ENCODE measurements around the gene ZNF778. TPM values are rescaled to one million over a fixed set of nuclear protein-coding genes. Genes with fewer than 3 reads are reported as not detected.

The ZNF778 gene
- 10 to 100 TPM in 1 of 2 donors, 1 to 10 TPM in 1; 7.5 to 23.3 TPM for total RNA-seq

- DNase-seq (ENCODE audit: low spot score) = peak; percentile 87
- Mint-ChIP-seq H3K9me3 (no peaks in the 10 kb centered on the region), H3K4me1 (ENCODE audit: low read depth in 2 of 2) (peaks cover 23 to 28% of the 10 kb centered on the region in 2 donors), H3K36me3 (peaks cover 11% of the 10 kb centered on the region), H3K27ac (peak within 1 kb of the TSS; percentile 92 to 95), H3K27me3 (no peaks in the 10 kb centered on the region), H3K4me3 (peak within 1 kb of the TSS; percentile 92)
- peak; percentile 94 to 96 for ATAC-seq
Observed at GRCh38 chr16:89217388-89218191, at the start of gene ZNF778. ZNF778 (plus strand) TSS chr16:89217703; CDS start chr16:89221128, 3,425 bp downstream.

- no peaks in the 10 kb centered on the region for H3K9me3 Mint-ChIP-seq
- H3K36me3 Mint-ChIP-seq = no peaks in the 10 kb centered on the region
- DNase-seq (ENCODE audit: low spot score) = no peak
Observed at GRCh38 chr16:89168381-89169189, 48.9 kb upstream of the ZNF778 start.

DNA sequence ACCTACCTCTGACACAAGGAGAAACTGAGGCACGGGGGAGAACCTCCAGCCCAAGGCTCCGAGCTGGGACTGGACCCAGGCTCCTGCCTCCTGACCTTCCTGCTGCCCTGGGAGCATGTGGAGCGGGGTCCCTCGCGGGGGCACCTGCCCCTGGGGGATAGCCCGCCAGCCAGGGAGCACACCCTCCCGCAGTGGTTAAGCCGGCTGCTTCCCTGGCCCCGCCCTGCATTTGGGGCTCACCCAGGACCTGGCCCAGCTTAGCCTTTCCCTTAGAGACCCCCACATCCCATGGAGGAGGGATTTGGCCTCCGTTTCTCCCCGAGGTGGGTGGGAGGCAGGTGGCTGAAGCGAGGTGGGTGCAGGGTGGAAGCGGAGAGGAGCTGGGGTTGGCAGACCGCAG lies 47.7 kb upstream of the ZNF778 start:
- ATAC-seq (no peak), DNase-seq (ENCODE audit: low spot score) (no peak)
- Mint-ChIP-seq H3K27ac (no peak overlapping the region), H3K27me3 (peaks cover 0 to 5% of the 10 kb centered on the region in 2 donors), H3K4me1 (ENCODE audit: low read depth in 2 of 2) (peaks cover 6 to 8% of the 10 kb centered on the region in 2 donors), H3K36me3 (no peaks in the 10 kb centered on the region), H3K4me3 (no peak overlapping the region), H3K9me3 (no peaks in the 10 kb centered on the region)

More at GRCh38 chr16:89168381-89169189, 48.9 kb upstream of the ZNF778 start:
- peaks cover 6 to 8% of the 10 kb centered on the region in 2 donors for H3K4me1 Mint-ChIP-seq (ENCODE audit: low read depth in 2 of 2)
- no peak overlapping the region for H3K4me3 Mint-ChIP-seq
- no peak for ATAC-seq
- peaks cover 0 to 5% of the 10 kb centered on the region in 2 donors for H3K27me3 Mint-ChIP-seq
- H3K27ac Mint-ChIP-seq = no peak overlapping the region

DNA sequence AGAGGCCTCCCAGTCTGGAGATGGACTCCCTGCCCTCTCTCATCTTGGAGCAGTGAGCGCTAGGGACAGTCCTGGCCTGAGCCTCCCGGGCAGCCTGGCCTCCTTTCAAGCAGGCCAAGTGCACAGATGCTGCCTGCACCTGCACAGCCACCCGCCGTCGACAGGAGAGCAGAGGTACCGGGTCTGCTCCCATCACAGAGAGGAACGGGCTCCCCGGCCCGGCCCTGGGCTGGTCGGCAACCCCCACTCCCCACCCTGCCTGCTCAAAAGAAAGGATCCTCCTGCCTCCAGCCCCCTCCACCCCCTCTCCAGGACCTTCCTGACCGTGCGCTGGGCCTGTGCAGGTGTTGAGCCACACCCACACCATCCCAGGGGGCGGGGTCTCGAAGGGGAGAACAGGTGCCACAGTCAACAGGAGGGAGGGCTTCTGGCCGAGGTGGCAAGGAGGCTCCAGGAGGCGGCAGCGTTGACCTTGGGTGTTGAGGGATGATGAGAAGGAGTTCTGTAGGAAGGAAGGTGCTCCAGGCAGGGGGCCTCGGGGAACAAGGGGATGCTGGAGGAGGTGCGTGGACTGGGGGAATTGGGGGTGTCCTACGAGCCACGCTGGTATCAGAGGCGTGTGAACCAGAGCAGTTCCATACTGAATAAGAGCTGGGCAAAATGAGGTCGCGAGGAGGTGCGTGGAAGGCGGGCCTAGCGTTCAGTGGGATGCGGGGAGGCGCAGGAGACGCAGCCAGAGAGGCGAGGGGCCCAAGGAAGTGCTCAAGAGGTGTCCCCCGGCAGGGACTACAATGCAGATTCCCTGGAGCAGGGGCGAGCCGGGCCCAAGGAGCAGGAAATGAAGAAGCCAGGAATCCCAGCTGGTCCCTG lies 46.9 kb upstream of the ZNF778 start:
- no peak for DNase-seq (ENCODE audit: low spot score)
- no peaks in the 10 kb centered on the region for H3K36me3 Mint-ChIP-seq
- peak overlapping the region in 1 of 2 donors; percentile 21 for H3K27ac Mint-ChIP-seq
- peaks cover 6 to 8% of the 10 kb centered on the region in 2 donors for H3K4me1 Mint-ChIP-seq (ENCODE audit: low read depth in 2 of 2)
- H3K27me3 Mint-ChIP-seq = peaks cover 0 to 5% of the 10 kb centered on the region in 2 donors
- peak overlapping the region; percentile 80 for H3K4me3 Mint-ChIP-seq
- H3K9me3 Mint-ChIP-seq = no peaks in the 10 kb centered on the region
- no peak for ATAC-seq

DNA sequence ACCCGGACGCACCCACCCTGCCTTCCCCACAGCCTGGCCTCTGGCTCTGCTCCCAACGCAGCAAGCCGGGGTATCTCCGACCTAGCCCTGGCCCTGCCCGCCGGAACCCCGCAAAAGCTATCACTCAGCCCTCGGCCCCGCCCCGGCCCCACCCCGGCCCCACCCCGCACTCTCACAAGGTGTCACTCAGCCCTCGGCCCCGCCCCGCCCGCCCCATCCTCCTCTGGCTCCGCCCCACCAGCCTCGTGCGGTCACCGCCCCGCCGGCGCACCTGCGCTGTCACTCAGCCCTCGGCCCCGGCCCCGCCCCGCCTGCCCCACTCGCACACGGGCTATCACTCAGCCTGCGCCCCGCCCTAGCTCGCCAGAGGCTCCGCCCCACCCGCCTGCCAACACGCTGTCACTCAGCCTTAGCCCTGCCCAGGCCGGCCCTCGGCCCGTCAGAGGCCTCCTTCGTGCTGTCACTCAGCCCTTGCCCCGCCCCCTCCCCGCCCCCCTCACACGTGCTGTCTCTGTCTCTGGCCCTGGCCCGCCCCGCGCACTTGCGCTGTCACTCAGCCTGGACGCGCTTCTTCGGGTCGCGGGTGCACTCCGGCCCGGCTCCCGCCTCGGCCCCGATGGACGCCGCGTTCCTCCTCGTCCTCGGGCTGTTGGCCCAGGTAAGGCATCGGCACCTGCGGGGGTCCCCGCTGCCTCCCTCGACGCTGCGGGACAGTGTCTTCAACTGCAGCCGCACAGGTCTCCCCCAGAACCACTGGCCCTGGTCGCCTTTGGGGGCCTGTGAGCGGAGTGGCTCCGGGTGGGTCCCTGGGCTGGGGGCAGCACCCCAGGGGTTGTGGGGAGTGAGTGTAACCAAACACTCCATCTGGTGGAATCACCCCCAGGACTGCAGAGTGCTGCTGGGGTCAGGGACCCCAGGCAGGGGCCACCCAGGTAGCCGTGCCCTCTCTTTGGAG lies 46.0 kb upstream of the ZNF778 start, which contains the start of gene CDH15:
TSS of gene CDH15 (plus strand) at position 533 of the 955 bp plus-strand sequence. CDS start at position 617, 84 bp downstream.
- H3K4me3 Mint-ChIP-seq = peak within 1 kb of the TSS; percentile 80
- peak; percentile 92 for DNase-seq (ENCODE audit: low spot score)
- H3K27me3 Mint-ChIP-seq = peaks cover 0 to 2% of the 10 kb centered on the region in 2 donors
- H3K9me3 Mint-ChIP-seq = no peaks in the 10 kb centered on the region
- peak within 1 kb of the TSS in 1 of 2 donors; percentile 21 for H3K27ac Mint-ChIP-seq
- ATAC-seq = peak; percentile 97
- H3K4me1 Mint-ChIP-seq (ENCODE audit: low read depth in 2 of 2) = peaks cover 6 to 8% of the 10 kb centered on the region in 2 donors
- no peaks in the 10 kb centered on the region for H3K36me3 Mint-ChIP-seq

GRCh38 chr16:89172171-89172527 lies 45.4 kb upstream of the ZNF778 start:
- no peaks in the 10 kb centered on the region for H3K27me3 Mint-ChIP-seq
- DNase-seq (ENCODE audit: low spot score) (no peak), ATAC-seq (no peak)
- peaks cover 6 to 8% of the 10 kb centered on the region in 2 donors for H3K4me1 Mint-ChIP-seq (ENCODE audit: low read depth in 2 of 2)
- no peak overlapping the region for H3K27ac Mint-ChIP-seq
- H3K36me3 Mint-ChIP-seq = no peaks in the 10 kb centered on the region
- no peak overlapping the region for H3K4me3 Mint-ChIP-seq
- no peaks in the 10 kb centered on the region for H3K9me3 Mint-ChIP-seq

- no peak for ATAC-seq
- DNase-seq (ENCODE audit: low spot score) = no peak
- Mint-ChIP-seq H3K27me3 (no peaks in the 10 kb centered on the region), H3K36me3 (no peaks in the 10 kb centered on the region), H3K4me3 (no peak overlapping the region), H3K4me1 (ENCODE audit: low read depth in 2 of 2) (peaks cover 6 to 8% of the 10 kb centered on the region in 2 donors), H3K27ac (no peak overlapping the region), H3K9me3 (no peaks in the 10 kb centered on the region)
Observed at GRCh38 chr16:89172528-89173173, 44.9 kb upstream of the ZNF778 start.

GRCh38 chr16:89173174-89173921 lies 44.2 kb upstream of the ZNF778 start:
- Mint-ChIP-seq H3K36me3 (no peaks in the 10 kb centered on the region), H3K4me3 (no peak overlapping the region), H3K27me3 (no peaks in the 10 kb centered on the region), H3K27ac (no peak overlapping the region), H3K9me3 (no peaks in the 10 kb centered on the region), H3K4me1 (ENCODE audit: low read depth in 2 of 2) (peaks cover 6 to 8% of the 10 kb centered on the region in 2 donors)
- DNase-seq (ENCODE audit: low spot score) (no peak), ATAC-seq (no peak)

DNA sequence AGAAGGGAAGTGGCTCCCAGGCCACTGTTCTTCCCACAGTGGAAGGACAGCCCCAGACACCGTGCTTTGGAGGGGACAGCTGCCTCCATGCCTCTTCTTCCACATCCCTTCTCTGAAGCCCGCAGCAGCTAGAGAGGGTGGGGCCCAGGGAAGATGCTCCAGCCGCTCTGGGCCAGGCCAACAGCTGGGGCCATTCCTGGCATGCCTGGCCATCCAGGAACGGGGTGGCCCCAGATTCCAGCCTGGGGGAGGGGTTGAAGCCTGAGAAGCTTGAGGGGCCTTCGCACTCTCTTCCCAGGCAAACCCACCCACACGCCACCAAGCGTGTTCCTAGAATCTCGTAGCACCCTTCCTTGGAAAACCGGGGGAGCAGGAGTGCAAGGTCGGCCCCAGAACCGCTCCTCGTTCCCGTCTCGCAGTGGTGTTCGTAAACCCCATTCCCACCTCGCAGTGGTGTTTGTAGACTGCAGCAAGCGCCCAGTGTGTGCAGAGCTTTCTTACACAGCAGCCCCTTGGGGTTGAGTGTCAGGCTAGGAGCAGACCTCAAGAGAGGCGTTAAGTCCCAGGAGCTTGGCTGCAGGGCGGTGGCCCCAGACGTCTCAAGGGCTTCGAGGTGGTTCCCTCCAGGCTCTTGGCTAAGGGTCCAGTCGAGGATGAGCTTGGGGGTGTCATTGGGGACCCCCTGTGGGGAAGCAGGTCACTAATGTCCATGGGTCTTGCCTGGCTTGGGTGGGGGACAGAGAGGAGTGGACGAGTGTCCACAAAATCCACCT lies 43.3 kb upstream of the ZNF778 start:
- DNase-seq (ENCODE audit: low spot score) = no peak
- Mint-ChIP-seq H3K27ac (no peak overlapping the region), H3K4me3 (no peak overlapping the region), H3K27me3 (no peaks in the 10 kb centered on the region), H3K4me1 (ENCODE audit: low read depth in 2 of 2) (peaks cover 6 to 8% of the 10 kb centered on the region in 2 donors), H3K9me3 (no peaks in the 10 kb centered on the region), H3K36me3 (no peaks in the 10 kb centered on the region)
- no peak for ATAC-seq

GRCh38 chr16:89174877-89175276 lies 42.6 kb upstream of the ZNF778 start:
- no peaks in the 10 kb centered on the region for H3K9me3 Mint-ChIP-seq
- ATAC-seq (no peak), DNase-seq (ENCODE audit: low spot score) (no peak)
- no peak overlapping the region for H3K4me3 Mint-ChIP-seq
- no peaks in the 10 kb centered on the region for H3K36me3 Mint-ChIP-seq
- H3K27ac Mint-ChIP-seq = no peak overlapping the region
- H3K4me1 Mint-ChIP-seq (ENCODE audit: low read depth in 2 of 2) = peaks cover 6 to 8% of the 10 kb centered on the region in 2 donors
- no peaks in the 10 kb centered on the region for H3K27me3 Mint-ChIP-seq

Measured in natural killer cell treated with Interleukin-12 subunit alpha and Interleukin-12 subunit beta and Interleukin-15 and Interleukin-18, amount 100 ng/mL, for 72 hours (primary cell).